HG02840 (cell line): ENCODE measurements around the gene GALR3.
A peak's percentile ranks its signal among the peaks of the same experiment; 100 is the strongest.

Experiments used
- ATAC-seq: cut with Tn5 transposase; IDR thresholded peaks from one replicate; pipeline ENCODE4 v1.9.1; 2021; ENCODE audit warnings: mild to moderate bottlenecking, moderate library complexity, moderate number of reproducible peaks; ENCODE audit not compliant: unreplicated experiment, low FRiP score

The GALR3 gene

DNA sequence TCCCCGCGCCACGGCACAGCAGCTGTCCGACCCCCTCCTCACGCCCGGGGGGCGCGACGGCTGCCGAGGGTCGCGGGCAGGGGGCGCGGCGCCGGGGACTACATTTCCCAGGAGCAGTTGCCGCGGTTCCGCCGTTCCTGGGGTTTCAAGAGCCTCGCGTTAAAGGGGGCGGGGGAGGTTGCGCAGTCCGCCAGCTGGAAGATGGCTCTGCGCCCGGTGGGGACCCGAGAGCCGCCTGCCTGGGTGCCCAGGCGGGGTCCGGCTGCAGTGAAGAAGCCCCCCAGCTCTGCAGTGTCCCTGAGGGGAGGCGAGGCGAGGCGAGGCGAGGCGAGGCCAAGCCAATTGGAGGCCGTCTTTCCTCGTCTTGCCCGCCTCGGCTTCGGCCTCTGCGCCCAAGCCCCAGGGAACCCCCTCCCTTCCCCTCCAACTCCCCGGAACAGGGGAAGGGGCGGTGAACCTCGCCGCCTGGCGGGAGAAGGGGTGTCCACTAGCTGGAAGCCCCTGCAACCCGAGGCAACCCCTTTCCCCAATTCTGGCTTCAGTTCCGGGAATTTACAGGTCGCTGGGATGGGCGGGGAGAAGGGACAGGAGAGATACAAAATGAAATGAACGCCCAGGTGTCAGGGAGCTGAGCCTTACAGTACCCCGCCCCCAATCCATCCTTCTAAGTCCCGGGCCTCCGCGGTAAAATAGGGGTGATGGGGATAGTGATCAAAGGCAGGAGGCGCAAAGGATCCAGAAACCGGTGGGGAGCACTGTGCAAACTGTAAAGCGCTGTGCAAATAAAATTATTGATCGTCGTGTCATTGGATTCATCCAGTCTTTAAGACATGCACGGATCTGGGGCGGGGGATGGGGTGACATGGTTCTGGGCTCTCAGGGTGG lies 20.6 kb upstream of the GALR3 start:
- ATAC-seq: no peak

DNA sequence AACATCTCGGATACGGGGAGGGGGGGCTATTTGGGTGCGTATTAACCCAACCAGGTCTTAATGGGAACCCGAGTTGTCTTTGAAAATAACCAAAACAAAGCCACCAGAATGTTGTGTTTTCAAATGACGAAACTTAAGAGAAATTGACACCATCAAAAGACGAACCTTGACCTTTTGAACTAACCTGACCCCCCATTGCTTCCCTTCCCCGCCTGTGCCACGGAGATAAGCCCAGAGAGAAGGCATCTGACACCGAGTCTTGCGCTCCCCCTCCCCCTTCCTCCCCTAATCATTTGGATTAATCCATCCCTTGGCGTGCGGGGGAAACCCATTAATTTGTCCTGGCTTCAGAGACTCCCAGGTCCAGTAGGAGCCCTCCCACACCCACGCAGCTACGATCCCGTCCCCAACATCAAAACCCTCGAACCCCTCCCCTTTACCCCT lies 20.0 kb upstream of the GALR3 start:
- ATAC-seq: no peak

DNA sequence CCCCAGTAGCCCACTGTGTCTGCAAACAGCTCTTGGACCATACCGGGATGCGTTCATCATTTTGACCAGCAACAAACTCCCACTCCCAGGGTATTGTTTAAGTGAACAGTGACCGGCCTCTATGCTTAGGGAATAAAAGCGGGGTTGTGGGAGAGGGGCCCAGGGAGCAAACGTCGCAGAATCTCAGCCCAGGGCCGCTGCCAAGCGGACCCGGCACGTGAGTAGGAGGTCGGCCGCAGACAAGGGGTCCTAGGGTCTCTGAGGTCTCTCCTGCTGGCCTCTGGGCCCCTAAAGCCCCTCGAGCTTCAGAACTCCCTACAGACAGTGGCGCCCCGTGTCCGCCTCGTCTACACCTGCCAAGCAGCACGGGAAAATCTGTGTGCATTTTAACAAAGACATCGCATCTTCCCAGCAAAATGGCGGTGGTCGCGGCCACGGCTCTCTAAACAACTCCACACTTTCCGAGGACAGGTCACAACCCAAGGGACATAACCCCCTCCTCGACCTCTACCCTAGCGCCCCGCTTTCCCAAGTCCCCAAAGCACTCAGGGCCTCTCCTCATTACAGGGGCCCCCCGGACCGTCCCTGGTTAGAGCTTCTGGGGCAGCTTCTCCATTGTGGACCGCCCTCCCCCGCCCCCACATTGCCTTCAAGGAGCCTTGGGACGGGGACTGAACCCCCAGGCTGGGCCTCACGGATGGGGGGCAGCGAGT lies 19.4 kb upstream of the GALR3 start:
- no peak for ATAC-seq

DNA sequence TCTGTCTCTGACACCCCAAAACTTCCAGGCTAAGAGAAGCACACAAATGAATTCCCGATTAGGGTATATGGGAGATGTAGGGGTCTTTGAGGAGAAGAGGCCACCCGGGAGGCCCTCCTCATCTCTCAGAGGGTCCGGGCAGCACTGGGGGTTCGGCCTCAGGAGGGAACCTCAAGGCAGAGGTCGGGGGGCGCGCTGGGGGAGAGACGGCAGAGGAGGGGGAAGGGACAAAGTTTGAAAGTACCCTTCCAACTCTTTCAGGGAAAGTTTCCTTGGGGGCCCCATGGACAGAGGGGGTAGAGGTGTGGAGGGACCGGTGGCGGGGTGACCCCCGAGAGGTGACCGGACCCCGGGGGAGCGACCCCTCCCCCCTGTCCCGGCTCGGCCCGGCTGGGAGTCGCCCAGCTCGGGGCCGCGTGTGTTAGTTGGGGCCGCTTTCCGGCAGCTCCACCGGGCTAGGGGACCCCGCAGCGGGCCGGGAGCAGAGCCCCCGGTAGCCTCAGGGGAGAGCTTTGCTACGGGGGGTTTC lies 18.8 kb upstream of the GALR3 start:
- no peak for ATAC-seq

DNA sequence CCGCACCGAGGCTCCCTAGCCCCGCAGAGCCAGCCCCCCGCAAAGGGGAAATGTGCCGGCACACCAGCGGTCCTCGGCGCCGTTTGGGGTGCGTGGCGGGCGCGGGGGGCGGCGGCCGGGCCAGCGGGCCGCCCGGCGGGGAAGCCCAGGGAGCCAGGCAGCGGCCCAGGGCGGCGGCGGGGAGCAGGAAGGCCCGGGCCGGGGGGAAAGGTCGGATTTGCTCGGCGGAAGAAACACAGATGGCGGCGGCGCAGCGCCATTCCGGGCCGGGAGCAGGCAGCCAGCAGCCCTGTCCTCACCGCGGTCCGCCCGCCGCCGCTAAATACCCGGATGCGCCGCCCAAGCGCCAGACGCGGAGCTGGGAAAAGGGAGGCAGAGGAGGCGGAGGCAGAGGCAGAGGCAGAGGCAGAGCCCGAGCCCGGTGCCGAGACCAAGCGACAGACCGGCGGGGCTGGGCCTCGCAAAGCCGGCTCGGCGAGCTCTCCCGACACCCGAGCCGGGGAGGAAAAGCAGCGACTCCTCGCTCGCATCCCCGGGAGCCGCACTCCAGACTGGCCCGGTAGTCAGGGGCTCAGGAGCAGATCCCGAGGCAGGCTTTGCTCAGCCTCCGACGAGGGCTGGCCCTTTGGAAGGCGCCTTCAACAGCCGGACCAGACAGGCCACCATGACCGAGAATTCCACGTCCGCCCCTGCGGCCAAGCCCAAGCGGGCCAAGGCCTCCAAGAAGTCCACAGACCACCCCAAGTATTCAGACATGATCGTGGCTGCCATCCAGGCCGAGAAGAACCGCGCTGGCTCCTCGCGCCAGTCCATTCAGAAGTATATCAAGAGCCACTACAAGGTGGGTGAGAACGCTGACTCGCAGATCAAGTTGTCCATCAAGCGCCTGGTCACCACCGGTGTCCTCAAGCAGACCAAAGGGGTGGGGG lies 18.0 kb upstream of the GALR3 start:
- ATAC-seq: no peak

DNA sequence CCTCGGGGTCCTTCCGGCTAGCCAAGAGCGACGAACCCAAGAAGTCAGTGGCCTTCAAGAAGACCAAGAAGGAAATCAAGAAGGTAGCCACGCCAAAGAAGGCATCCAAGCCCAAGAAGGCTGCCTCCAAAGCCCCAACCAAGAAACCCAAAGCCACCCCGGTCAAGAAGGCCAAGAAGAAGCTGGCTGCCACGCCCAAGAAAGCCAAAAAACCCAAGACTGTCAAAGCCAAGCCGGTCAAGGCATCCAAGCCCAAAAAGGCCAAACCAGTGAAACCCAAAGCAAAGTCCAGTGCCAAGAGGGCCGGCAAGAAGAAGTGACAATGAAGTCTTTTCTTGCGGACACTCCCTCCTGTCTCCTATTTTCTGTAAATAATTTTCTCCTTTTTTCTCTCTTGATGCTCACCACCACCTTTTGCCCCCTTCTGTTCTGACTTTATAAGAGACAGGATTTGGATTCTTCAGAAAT lies 17.3 kb upstream of the GALR3 start:
- no peak for ATAC-seq

DNA sequence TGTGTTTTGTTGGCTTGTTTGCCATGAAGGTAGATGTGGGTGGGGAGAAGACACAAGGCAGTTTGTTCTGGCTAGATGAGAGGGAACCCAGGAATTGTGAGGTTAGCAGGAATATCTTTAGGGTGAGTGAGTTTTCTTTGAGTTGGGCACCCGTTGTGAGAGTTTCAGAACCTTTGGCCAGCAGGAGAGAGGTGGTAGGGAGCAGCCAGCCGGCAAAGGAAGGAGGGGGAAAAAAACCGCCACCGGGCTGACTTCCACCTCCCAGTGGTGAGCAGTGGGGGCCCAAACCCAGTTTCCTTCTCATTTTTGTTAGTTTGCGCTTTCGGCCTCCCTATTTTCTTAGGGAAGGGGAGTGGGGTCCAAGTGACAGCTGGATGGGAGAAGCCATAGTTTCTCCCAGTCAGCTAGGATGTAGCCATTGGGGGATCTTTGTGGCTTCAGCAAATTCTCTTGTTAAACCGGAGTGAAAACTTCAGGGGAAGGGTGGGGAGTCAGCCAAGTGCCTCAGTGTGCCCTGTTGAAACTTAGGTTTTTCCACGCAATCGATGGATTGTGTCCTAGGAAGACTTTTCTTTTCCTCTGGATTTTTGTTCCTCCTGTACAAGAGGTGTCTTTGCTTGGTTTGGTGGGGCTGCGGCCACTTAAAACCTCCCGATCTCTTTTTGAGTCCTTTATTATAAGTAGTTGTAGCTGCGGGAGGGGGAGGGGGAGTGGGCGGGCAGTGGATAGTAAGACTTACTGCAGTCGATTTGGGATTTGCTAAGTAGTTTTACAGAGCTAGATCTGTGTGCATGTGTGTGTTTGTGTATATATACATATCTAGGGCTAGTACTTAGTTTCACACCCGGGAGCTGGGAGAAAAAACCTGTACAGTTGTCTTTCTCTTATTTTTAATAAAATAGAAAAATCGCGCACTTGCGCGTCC lies 16.5 kb upstream of the GALR3 start:
- ATAC-seq: no peak

DNA sequence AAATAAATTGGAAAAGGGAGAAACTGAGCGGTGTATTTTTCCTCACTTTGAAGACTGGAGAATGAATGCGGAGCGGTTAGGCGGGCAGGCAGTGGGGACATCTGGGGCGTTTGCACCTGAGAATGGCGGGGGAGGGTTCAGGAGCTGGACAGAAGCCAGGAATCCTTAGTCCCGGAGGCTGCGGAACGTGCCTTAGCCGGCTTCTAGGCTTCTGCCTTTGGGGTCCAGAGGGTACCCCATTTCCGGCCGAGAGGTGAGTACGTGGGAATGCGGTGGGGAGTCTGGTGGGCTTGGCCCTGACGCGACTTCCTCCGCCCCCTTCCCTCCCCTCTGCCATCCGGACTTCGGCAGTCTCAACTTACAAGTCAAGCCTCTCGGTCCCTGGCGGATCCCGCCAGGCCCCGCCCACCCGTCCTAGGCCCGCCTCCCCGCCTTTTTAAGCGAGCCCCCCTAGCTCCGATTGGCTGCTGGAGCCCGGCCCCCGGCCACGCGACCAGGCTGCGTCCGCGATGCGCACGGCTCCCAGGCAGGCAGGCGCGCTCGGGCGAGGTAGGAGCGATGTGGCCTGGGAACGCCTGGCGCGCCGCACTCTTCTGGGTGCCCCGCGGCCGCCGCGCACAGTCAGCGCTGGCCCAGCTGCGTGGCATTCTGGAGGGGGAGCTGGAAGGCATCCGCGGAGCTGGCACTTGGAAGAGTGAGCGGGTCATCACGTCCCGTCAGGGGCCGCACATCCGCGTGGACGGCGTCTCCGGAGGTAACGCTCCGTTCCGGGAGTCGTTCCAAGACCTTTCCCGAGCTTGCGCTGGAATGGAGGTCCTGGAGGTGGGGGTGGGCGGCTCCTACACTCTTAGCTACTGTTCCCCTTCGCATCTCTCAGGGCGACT lies 15.5 kb upstream of the GALR3 start, which contains the start of gene GCAT:
Gene GCAT, plus strand, starts transcription at position 525 of the 884 bp plus-strand sequence. Its CDS starts 34 bp downstream, at position 559.
- ATAC-seq: peak; percentile 77

DNA sequence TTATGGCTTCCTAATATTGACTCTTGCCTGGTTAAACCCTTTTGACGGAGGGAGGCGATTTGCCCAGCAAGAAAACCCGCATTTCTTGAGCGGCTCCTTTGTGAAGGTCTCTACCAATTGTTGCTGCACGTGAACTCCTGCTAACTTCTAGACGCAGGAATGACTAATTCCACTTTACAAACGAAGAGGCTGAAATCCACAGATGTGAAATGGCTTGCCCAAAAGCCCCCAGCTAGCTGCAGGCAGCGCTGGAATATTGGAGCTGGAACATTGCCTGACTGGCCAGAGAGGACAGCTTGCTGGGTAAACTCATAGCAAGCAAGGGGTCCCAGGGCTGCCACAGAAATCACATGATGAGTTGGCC lies 14.9 kb upstream of the GALR3 start:
- ATAC-seq: no peak

DNA sequence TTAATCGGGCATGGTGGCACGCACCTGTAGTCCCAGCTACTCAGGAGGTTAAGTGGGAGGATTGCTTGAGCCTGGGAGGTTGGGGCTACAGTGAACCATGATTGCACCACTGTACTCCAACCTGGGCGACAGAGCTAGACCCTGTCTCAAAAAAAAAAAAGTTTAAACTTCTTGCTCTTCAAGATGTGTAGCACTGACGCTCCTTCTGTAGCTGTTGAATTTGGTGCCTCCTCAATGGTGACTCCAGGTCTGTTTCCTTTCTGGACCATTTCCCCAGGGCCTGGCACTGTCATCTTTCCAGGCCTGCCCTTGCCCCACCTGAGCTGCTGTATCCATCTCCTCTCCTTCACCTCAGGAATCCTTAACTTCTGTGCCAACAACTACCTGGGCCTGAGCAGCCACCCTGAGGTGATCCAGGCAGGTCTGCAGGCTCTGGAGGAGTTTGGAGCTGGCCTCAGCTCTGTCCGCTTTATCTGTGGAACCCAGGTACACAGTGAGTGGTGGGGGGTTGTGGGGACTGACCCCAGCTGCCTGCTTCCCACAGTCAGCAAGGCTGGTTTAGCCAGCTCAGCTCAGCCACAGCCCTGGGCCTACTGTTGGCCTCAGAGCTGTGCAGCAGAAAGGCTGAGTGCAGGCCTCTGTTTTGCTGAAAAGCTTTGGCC lies 13.4 kb upstream of the GALR3 start:
- ATAC-seq: no peak

DNA sequence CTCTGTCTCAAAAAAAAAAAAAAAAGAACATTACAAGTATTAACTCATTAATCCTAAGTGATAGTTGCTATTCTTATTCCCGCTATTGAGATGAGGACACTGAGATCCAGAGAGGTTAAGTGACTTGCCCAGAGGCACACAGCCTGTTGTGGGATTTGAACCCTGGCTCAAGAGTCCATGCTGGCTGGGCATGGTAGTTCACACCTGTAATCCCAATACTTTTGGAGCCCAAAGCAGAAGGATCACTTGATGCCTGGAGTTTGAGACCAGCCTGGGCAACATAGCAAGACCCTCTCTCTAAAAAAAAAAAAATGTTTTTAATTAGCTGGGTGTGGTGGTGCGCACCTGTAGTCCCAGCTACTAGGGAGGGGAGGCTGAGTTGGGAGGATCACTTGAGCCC lies 11.3 kb upstream of the GALR3 start:
- ATAC-seq: no peak

DNA sequence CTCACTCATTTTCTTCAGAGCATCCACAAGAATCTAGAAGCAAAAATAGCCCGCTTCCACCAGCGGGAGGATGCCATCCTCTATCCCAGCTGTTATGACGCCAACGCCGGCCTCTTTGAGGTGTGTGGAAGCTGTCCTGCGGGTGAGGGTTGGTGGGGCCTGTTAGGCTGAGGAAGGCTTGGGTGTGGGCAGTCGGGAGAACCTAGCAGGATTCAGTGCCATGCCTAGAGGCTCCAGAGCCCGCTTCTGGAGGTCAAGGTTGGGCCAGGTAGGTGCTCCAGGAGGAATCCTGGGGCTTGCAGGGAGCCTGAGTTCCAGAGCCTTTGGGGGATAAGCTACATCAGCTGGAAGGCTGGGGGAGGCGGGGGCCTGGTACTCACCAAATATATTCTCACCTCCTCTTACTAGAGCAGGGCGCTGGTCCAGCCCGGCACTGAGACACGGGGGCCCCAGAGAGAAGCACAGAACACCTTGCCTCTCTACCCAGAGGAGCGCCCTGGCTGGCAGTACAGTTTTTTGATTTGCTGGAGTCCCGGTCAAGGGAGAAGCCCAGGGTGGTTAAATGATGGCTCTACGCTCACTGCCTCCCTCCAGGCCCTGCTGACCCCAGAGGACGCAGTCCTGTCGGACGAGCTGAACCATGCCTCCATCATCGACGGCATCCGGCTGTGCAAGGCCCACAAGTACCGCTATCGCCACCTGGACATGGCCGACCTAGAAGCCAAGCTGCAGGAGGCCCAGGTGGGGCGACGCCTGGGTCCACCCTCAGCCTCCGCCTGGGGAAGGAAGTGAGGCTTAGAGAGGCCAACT lies 10.1 kb upstream of the GALR3 start:
- ATAC-seq: no peak

DNA sequence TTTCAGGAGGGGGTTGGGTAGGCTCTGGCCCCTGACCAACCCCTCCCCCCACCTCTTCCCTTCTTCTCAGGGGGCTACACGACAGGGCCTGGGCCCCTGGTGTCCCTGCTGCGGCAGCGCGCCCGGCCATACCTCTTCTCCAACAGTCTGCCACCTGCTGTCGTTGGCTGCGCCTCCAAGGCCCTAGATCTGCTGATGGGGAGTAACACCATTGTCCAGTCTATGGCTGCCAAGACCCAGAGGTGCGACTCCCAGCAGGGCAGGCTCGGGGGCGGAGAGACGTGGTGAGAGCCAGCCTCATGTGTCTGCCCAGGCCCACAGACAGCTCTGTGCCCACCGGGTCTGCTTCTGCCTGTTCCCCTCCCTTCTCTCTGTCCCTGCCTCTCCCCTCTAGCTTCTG lies 7.6 kb upstream of the GALR3 start:
- ATAC-seq: no peak

DNA sequence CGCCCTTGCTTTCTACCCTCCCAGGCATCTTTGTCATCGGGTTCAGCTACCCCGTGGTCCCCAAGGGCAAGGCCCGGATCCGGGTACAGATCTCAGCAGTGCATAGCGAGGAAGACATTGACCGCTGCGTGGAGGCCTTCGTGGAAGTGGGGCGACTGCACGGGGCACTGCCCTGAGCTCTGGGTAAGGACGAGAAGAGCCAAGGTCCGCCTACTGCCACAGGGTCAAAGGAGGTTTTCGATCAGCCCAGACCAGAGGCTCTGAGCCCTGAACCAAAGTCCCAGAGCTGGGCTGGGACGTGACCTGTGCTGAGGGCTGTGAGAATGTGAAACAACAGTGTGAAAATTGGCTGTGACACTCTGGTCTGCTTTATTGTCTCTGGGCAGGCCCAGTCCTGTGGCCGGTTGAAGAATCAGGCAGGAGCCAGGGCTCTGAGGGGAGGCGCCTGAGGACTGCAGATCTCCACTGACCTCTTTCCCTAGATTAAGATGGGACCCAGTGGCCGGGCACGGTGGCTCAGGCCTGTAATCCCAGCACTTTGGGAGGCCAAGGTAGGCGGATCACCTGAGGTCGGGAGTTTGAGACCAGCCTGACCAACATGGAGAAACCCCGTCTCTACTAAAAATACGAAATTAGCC lies 6.5 kb upstream of the GALR3 start:
- no peak for ATAC-seq

DNA sequence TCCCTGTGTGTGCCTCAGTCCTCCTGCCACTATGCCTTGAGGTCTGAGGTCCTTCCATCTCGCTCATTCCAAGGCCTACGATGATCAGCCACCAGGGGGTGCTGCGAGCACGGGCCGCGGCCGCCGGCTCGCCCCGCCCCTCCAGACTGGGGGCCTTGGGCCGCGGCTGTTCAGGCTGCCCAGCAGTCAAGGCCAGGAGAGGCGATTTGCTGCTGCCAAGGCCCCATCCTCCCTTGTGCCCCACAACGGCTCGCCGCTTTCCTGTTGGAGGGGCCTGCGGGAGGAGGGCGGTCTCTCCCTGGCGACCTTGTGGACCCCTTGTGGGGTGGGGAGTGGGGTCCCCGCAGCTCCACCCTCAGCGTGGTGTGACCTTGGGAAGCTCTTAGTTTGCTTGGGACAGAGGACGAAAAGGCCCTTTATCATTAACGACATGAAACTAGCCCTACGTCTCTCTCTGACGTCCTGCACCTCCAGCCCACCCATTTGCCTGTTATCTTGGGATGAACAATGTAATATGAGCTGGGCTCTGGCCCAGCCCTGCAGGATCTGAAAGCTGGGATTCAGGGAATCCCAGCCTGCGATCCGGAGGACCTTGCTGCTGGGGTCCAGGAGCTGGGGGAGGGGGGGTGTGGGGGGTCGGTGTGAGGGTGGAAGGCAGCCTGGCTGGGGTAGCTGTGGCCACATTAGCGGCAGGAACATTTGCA lies 5.3 kb upstream of the GALR3 start:
- peak; percentile 55 for ATAC-seq
